GM12878 (cell line): ENCODE data around the gene TLE7. TPM values are rescaled to one million over a fixed set of nuclear protein-coding genes. Genes with fewer than 3 reads are reported as not detected.

Experiments
- ATAC-seq: fragments of 200-7000 bp; cut with Tn5 transposase; 3 replicates; pipeline ENCODE4 v1.9.1; 2020; ENCODE audit warnings: mild to moderate bottlenecking, moderate library complexity
- BruUV-seq: library from RNA; stranded (reverse); fragments of 400-500 nt; replicated peaks from 2 replicates; lab custom pipeline; 2021; lab: Mats Ljungman, UMichigan
- CTCF ChIA-PET: fragments of 300-600 bp; sonication (Branson Sonifier 250); formaldehyde crosslinking; extraction: SDS; loops from one replicate; lab custom pipeline; 2021; ENCODE audit warnings: inconsistent platforms; lab: Yijun Ruan, JAX
- POLR2A ChIA-PET: fragments of 350-600 bp; formaldehyde crosslinking; extraction: SDS; loops from one replicate; lab custom pipeline; 2021; ENCODE audit warnings: inconsistent platforms; lab: Charles Lee
- RAD21 ChIA-PET: fragments of 300-600 bp; sonication (Branson Sonifier 250); formaldehyde crosslinking; loops from one replicate; lab custom pipeline; 2023; ENCODE audit warnings: antibody characterized with exemption; ENCODE audit not compliant: unreplicated experiment; lab: Charles Lee
- SMC1A ChIA-PET: fragments of 300-600 bp; sonication (Branson Sonifier 250); formaldehyde crosslinking; loops from one replicate; lab custom pipeline; 2023; ENCODE audit not compliant: unreplicated experiment, uncharacterized antibody; lab: Charles Lee
- DNase-seq: peaks from one replicate; pipeline ENCODE4 v3.0.0-alpha.2; 2011; ENCODE audit warnings: low read depth, low spot score
- FAIRE-seq: peaks from 3 replicates; lab custom pipeline; 2011; peaks lifted over from hg19 to GRCh38; lab: Jason Lieb, UNC
- H2AFZ ChIP-seq: 2 replicates; pipeline ENCODE4 v1.6.0; 2011; ENCODE audit warnings: low read depth, low read length, control low read depth; ENCODE audit not compliant: control insufficient read depth
- H3K27ac ChIP-seq: 2 replicates; pipeline ENCODE4 v1.5.1; 2011; ENCODE audit warnings: control low read depth; ENCODE audit not compliant: control insufficient read depth, insufficient read depth
- H3K27me3 ChIP-seq, 2 experiments: replicated peaks in 1 of 2; 2 replicates each; pipeline versions ENCODE4 v1.6.0 to v1.6.1; 2011; ENCODE audit warnings: low read length in 1 of 2; ENCODE audit not compliant: control insufficient read depth in 2 of 2, insufficient read depth in 2 of 2
- H3K36me3 ChIP-seq, 2 experiments: 2 replicates each; pipeline ENCODE4 v1.5.1; 2011; ENCODE audit warnings: low read length in 1 of 2; ENCODE audit not compliant: control insufficient read depth in 2 of 2, insufficient read depth in 2 of 2
- H3K4me1 ChIP-seq: 2 replicates; pipeline ENCODE4 v1.6.1; 2011; ENCODE audit warnings: mild to moderate bottlenecking, low read length, moderate library complexity, mixed read lengths; ENCODE audit not compliant: control insufficient read depth, insufficient read depth
- H3K4me2 ChIP-seq: 2 replicates; pipeline ENCODE4 v1.6.0; 2011; ENCODE audit warnings: control low read depth; ENCODE audit not compliant: control insufficient read depth, insufficient read depth
- H3K4me3 ChIP-seq: fragments of 200-600 bp; sonication (generic); 2 replicates; pipeline ENCODE4 v1.5.1; 2016
- H3K79me2 ChIP-seq: 2 replicates; pipeline ENCODE4 v1.6.0; 2011; ENCODE audit warnings: low read length; ENCODE audit not compliant: control insufficient read depth, insufficient read depth
- H3K9ac ChIP-seq: 2 replicates; pipeline ENCODE4 v1.8.0; 2011; ENCODE audit warnings: low read length, control low read depth, mixed read lengths; ENCODE audit not compliant: control insufficient read depth, insufficient read depth
- H3K9me3 ChIP-seq: replicated peaks from 3 replicates; pipeline ENCODE4 v1.5.1; 2011; ENCODE audit warnings: mild to moderate bottlenecking, low read length; ENCODE audit not compliant: control insufficient read depth, insufficient read depth
- H4K20me1 ChIP-seq: 2 replicates; pipeline ENCODE4 v1.6.0; 2011; ENCODE audit not compliant: control insufficient read depth, insufficient read depth
- BCL11A ChIP-seq: IDR thresholded peaks from 2 replicates; pipeline ENCODE4 v1.6.1; 2011; ENCODE audit warnings: low read depth, low read length
- BRCA1 ChIP-seq: IDR thresholded peaks from 2 replicates; pipeline ENCODE4 v1.6.1; 2011; ENCODE audit warnings: low read depth, low read length, improper control_type of control experiment
- JUND ChIP-seq: IDR thresholded peaks from 2 replicates; pipeline ENCODE4 v1.6.1; 2012; ENCODE audit warnings: low read depth, mild to moderate bottlenecking, low read length, improper control_type of control experiment, moderate library complexity
- SREBF2 ChIP-seq: IDR thresholded peaks from 2 replicates; pipeline ENCODE4 v1.6.1; 2012; ENCODE audit warnings: mild to moderate bottlenecking, low read length
- SRF ChIP-seq, 2 experiments: IDR thresholded peaks; 2 replicates each; pipeline ENCODE4 v1.6.1; 2011; ENCODE audit warnings: low read depth in 2 of 2, low read length in 2 of 2, mild to moderate bottlenecking in 1 of 2, moderate library complexity in 1 of 2
- TARDBP ChIP-seq: IDR thresholded peaks from 2 replicates; pipeline ENCODE4 v1.6.1; 2016; ENCODE audit warnings: borderline replicate concordance
- TCF7 ChIP-seq: IDR thresholded peaks from 2 replicates; pipeline ENCODE4 v1.6.1; 2014; ENCODE audit warnings: antibody characterized with exemption, borderline replicate concordance
- ZSCAN29 ChIP-seq: fragments of 450-650 bp; IDR thresholded peaks from 2 replicates; pipeline ENCODE4 v1.6.1; 2017; ENCODE audit warnings: mild to moderate bottlenecking, moderate library complexity
- WGBS: methylation state at CpG from one replicate; pipeline ENCODE4 v1.1.6; 2016; ENCODE audit warnings: low lambda C conversion rate; ENCODE audit not compliant: insufficient replicate concordance, insufficient coverage; ENCODE audit errors: missing lambda C conversion rate; 5-methylcytosine and 5-hydroxymethylcytosine counted together
- in situ Hi-C: fragments of 300-500 bp; cut with MboI; formaldehyde crosslinking; loops from 9 replicates; pipeline ENCODE4 v1.14.3; 2018; ENCODE audit warnings: mixed read lengths
- intact Hi-C: fragments of 100-400 bp; cut with micrococcal nuclease; formaldehyde crosslinking; loops from one replicate; pipeline ENCODE4 v1.14.2; 2022; ENCODE audit not compliant: unreplicated experiment
- polyA plus RNA-seq, 11 experiments: library from polyadenylated mRNA; depleted of rRNA in 4 of 11; unstranded in 6 of 11; stranded (reverse) in 5 of 11; fragments of >200 nt; fragmentation: Nextera tagmentation in 4 of 11; fragmentation: Illumina TruSeq in 1 of 11; extraction: Ambion mirVana in 4 of 11; extraction: Trizol in 1 of 11; gene quantifications; 1 replicate in 1 of 11; 2 replicates in 10 of 11; pipeline versions ENCODE4 v1.2.1 to v1.2.3, GENCODE V29; 2011 to 2016; ENCODE audit warnings: inconsistent platforms in 2 of 11, missing spikeins in 2 of 11, low read depth in 1 of 11
- total RNA-seq, 4 experiments: library from RNA; depleted of rRNA in 3 of 4; stranded (reverse); fragments of >200 nt in 3 of 4; fragmentation: Illumina TruSeq in 1 of 4; extraction: Trizol in 1 of 4; gene quantifications; 2 replicates each; pipeline versions ENCODE4 v1.2.1 to v1.2.3, GENCODE V29; 2013 to 2021
- TF ChIP-seq, protein P1 (sequence below): fragments of 450-650 bp; IDR thresholded peaks from 2 replicates; pipeline ENCODE4 v1.6.1; 2016; ENCODE audit warnings: mild to moderate bottlenecking

The TLE7 gene
- total and polyA plus RNA-seq, 10 of the 15 experiments (the other 5 are each of a cell fraction or from before 2014, with no cell fraction given), result not detected

GRCh38 chr16:71414038-71414437 is 27.8 kb downstream of the TLE7 start (continued):
- TF ChIP-seq SRF (IDR thresholded peaks at IDR 0.05; ENCODE audit: low read depth in 2 of 2, low read length in 2 of 2) (no peak), ZSCAN29 (no peak)

GRCh38 chr16:71413341-71413740 is 28.5 kb downstream of the TLE7 start:
- TF ChIP-seq BRCA1, result no peak
- no peak for TF ChIP-seq JUND
- TF ChIP-seq TARDBP, result no peak
- TF ChIP-seq TCF7, result no peak
- TF ChIP-seq, protein P1, sequence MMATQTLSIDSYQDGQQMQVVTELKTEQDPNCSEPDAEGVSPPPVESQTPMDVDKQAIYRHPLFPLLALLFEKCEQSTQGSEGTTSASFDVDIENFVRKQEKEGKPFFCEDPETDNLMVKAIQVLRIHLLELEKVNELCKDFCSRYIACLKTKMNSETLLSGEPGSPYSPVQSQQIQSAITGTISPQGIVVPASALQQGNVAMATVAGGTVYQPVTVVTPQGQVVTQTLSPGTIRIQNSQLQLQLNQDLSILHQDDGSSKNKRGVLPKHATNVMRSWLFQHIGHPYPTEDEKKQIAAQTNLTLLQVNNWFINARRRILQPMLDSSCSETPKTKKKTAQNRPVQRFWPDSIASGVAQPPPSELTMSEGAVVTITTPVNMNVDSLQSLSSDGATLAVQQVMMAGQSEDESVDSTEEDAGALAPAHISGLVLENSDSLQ, result no peak
- no peak for TF ChIP-seq BCL11A
- TF ChIP-seq SREBF2, result no peak
- TF ChIP-seq, all 136 proteins: peak for 0
- SMC1A ChIA-PET, result interaction anchor here (1.5 to 6.9 kb wide), 6 partner anchors 9 to 197 kb away, joined by 3 to 75 read pairs (median 13); no protein-coding TSS in a partner anchor
- POLR2A ChIA-PET, result no interaction called here
- intact Hi-C loops, result no loop called here
- H3K9me3 ChIP-seq, result no peaks in the 10 kb centered on the region
- no peak overlapping the region for H3K27ac ChIP-seq
- no peaks in the 10 kb centered on the region for H3K4me1 ChIP-seq
- 26% methylated on average over 4 of the region's 4 CpGs for WGBS
- no peak overlapping the region for H3K4me3 ChIP-seq
- FAIRE-seq (no peak), DNase-seq (no peak), ATAC-seq (no peak)
- RAD21 ChIA-PET, result interaction anchor here (1.0 to 4.6 kb wide), 6 partner anchors 86 to 548 kb away, joined by 3 to 69 read pairs (median 4); no protein-coding TSS in a partner anchor
- no peak overlapping the region for H3K4me2 ChIP-seq
- no peaks in the 10 kb centered on the region for H3K36me3 ChIP-seq
- H3K9ac ChIP-seq, result no peak overlapping the region
- CTCF ChIA-PET, result interaction anchor here (0.7 to 6.8 kb wide), 30 partner anchors 9 to 548 kb away, joined by 3 to 164 read pairs (median 4); partner anchors contain the start of genes CHST4, ZNF19 and ZNF23
- no peak overlapping the region for H2AFZ ChIP-seq
- no peaks in the 10 kb centered on the region for H3K79me2 ChIP-seq
- no peaks in the 10 kb centered on the region for H4K20me1 ChIP-seq
- in situ Hi-C loops, result loop anchor here (5.0 kb wide), 2 partner anchors 84 to 199 kb away; no protein-coding TSS in a partner anchor
- no TSS peak for BruUV-seq
- H3K27me3 ChIP-seq, result peaks cover 0 to 7% of the 10 kb centered on the region in 2 experiments; a peak in 1 of 4 replicates
